Keratinocyte (primary cell): ENCODE results near the gene BABAM2. TPM values are rescaled to one million over a fixed set of nuclear protein-coding genes. Genes with fewer than 3 reads are reported as not detected.

Source experiments
- DNase-seq: peaks from one replicate; pipeline ENCODE4 v3.0.0-alpha.2; 2011; ENCODE audit warnings: low read depth, missing footprints, low spot score
- FAIRE-seq: peaks from 2 replicates; lab custom pipeline; 2011; peaks lifted over from hg19 to GRCh38; lab: Jason Lieb, UNC
- H2AFZ ChIP-seq: 2 replicates; pipeline ENCODE4 v1.6.0; 2012; ENCODE audit warnings: low read length, control low read depth, inconsistent platforms; ENCODE audit not compliant: control insufficient read depth
- H3K27ac ChIP-seq: 2 replicates; pipeline ENCODE4 v1.5.1; 2011; ENCODE audit warnings: low read length; ENCODE audit not compliant: control insufficient read depth, insufficient read depth
- H3K27me3 ChIP-seq: 3 replicates; pipeline ENCODE4 v1.6.0; 2011; ENCODE audit warnings: low read length; ENCODE audit not compliant: control insufficient read depth, insufficient read depth; ENCODE audit errors: extremely low read depth
- H3K36me3 ChIP-seq, 2 experiments: 2 replicates in 1 of 2; 3 replicates in 1 of 2; pipeline ENCODE4 v1.5.1; 2011; ENCODE audit warnings: low read length in 2 of 2, mild to moderate bottlenecking in 1 of 2; ENCODE audit not compliant: control insufficient read depth in 2 of 2, insufficient read depth in 2 of 2; ENCODE audit errors: extremely low read depth in 1 of 2
- H3K4me1 ChIP-seq: 3 replicates; pipeline ENCODE4 v1.5.1; 2011; ENCODE audit warnings: low read length; ENCODE audit not compliant: control insufficient read depth, insufficient read depth; ENCODE audit errors: extremely low read depth
- H3K4me2 ChIP-seq: 3 replicates; pipeline ENCODE4 v1.6.0; 2011; ENCODE audit warnings: low read depth, low read length; ENCODE audit not compliant: control insufficient read depth, insufficient read depth; ENCODE audit errors: extremely low read depth
- H3K4me3 ChIP-seq, 3 experiments: fragments of 200-600 bp in 1 of 3; sonication (generic) in 1 of 3; 2 replicates in 2 of 3; 3 replicates in 1 of 3; pipeline ENCODE4 v1.5.1; 2011 to 2016; ENCODE audit warnings: low read length in 3 of 3, mild to moderate bottlenecking in 3 of 3, control low read depth in 2 of 3, inconsistent platforms in 1 of 3, low read depth in 1 of 3, mixed read lengths in 1 of 3, mixed run types in 1 of 3, moderate library complexity in 1 of 3; ENCODE audit not compliant: control insufficient read depth in 2 of 3, insufficient read depth in 2 of 3; ENCODE audit errors: extremely low read depth in 1 of 3
- H3K79me2 ChIP-seq: 2 replicates; pipeline ENCODE4 v1.6.0; 2012; ENCODE audit warnings: low read length; ENCODE audit not compliant: control insufficient read depth, insufficient read depth
- H3K9ac ChIP-seq: 3 replicates; pipeline ENCODE4 v1.6.0; 2011; ENCODE audit warnings: low read length; ENCODE audit not compliant: control insufficient read depth, insufficient read depth; ENCODE audit errors: extremely low read depth
- H3K9me1 ChIP-seq: 3 replicates; pipeline ENCODE4 v1.6.0; 2011; ENCODE audit warnings: low read length; ENCODE audit not compliant: control insufficient read depth, insufficient read depth; ENCODE audit errors: extremely low read depth
- H3K9me3 ChIP-seq: 2 replicates; pipeline ENCODE4 v1.5.1; 2012; ENCODE audit warnings: low read depth, low read length; ENCODE audit not compliant: control insufficient read depth
- H4K20me1 ChIP-seq: 3 replicates; pipeline ENCODE4 v1.6.0; 2011; ENCODE audit warnings: low read length; ENCODE audit not compliant: control insufficient read depth, insufficient read depth; ENCODE audit errors: extremely low read depth
- CTCF ChIP-seq, 3 experiments: IDR thresholded peaks in 1 of 3; conservative IDR thresholded peaks in 1 of 3; optimal IDR thresholded peaks in 1 of 3; 2 replicates in 2 of 3; 3 replicates in 1 of 3; pipeline versions ENCODE3 to v1.5.1; 2011; ENCODE audit warnings: low read length in 3 of 3, mild to moderate bottlenecking in 3 of 3, moderate library complexity in 2 of 3, control low read depth in 1 of 3, inconsistent platforms in 1 of 3; ENCODE audit not compliant: insufficient read depth in 2 of 3; ENCODE audit errors: extremely low read depth in 1 of 3
- EZH2 ChIP-seq: IDR thresholded peaks from one replicate; pipeline ENCODE4 v1.6.1; 2012; ENCODE audit warnings: inconsistent platforms, mild to moderate bottlenecking, low read length, moderate library complexity
- dilution Hi-C: fragments of 300-500 bp; cut with MboI; formaldehyde crosslinking; loops from one replicate; pipeline ENCODE4 v1.7.0; 2020; ENCODE audit warnings: low sequenced_read_pairs; ENCODE audit not compliant: extremely low pct_ligation_motif_present
- polyA plus RNA-seq, 5 experiments: library from polyadenylated mRNA; depleted of rRNA in 3 of 5; stranded (reverse) in 3 of 5; stranded (forward) in 1 of 5; unstranded in 1 of 5; fragments of >200 nt; gene quantifications; 1 replicate in 1 of 5; 2 replicates in 3 of 5; 3 replicates in 1 of 5; pipeline versions ENCODE4 v1.2.1 to v1.2.3, GENCODE V29; 2011 to 2012; ENCODE audit warnings: missing spikeins in 2 of 5, low read depth in 1 of 5, low replicate concordance in 1 of 5

BABAM2 gene
- polyA plus RNA-seq, 1 donor (not counting 4 experiments of a cell fraction or from before 2014, with no cell fraction given), result 29.8 TPM

DNA sequence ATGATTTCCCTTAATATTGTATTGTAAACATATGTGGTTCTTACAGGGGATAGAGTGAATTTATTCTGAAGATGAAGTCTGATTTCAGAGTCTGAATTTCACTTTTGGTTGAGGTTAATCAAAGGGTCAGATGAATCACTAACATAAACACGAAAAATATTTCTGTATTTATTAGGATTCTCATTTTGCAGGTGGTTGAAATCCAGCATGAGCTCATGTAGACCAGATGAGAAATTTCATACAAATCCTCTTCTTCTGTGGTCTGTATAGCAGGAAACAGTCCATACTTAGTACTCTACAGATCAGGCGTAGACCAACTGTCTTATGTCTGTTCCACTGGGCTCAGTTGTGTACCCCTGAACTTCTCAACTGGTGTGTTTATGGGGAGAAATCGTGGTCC is 157.8 kb downstream of the BABAM2 start:
- Histone ChIP-seq H3K9me3 (no peaks in the 10 kb centered on the region), H3K9me1 (no peaks in the 10 kb centered on the region), H3K27me3 (no peaks in the 10 kb centered on the region), H3K4me2 (no peak overlapping the region), H3K79me2 (no peaks in the 10 kb centered on the region), H3K4me3 (no peak overlapping the region), H3K4me1 (peaks cover 11% of the 10 kb centered on the region), H3K9ac (no peak overlapping the region), H3K36me3 (no peaks in the 10 kb centered on the region), H4K20me1 (no peaks in the 10 kb centered on the region), H2AFZ (no peak overlapping the region), H3K27ac (no peak overlapping the region)
- dilution Hi-C loops, result no loop called here
- no peak for TF ChIP-seq EZH2
- FAIRE-seq (no peak), DNase-seq (no peak)

- FAIRE-seq, result peak; percentile 73
- dilution Hi-C loops, result no loop called here
Observed at GRCh38 chr2:28049416-28049815, 158.9 kb downstream of the BABAM2 start.

More at GRCh38 chr2:28049416-28049815, 158.9 kb downstream of the BABAM2 start:
- Histone ChIP-seq H3K9me3 (no peaks in the 10 kb centered on the region), H2AFZ (no peak overlapping the region), H3K27me3 (no peaks in the 10 kb centered on the region), H3K4me1 (peaks cover 11% of the 10 kb centered on the region), H3K79me2 (no peaks in the 10 kb centered on the region), H3K27ac (no peak overlapping the region), H3K9me1 (no peaks in the 10 kb centered on the region), H3K4me3 (no peak overlapping the region), H3K4me2 (no peak overlapping the region), H3K9ac (no peak overlapping the region), H4K20me1 (no peaks in the 10 kb centered on the region), H3K36me3 (no peaks in the 10 kb centered on the region)
- TF ChIP-seq CTCF (optimal IDR thresholded peaks at IDR 0.05 in 1 of 3, IDR thresholded peaks at IDR 0.05 in 1 of 3, conservative IDR thresholded peaks at IDR 0.05 in 1 of 3; ENCODE audit: extremely low read depth in 1 of 3, insufficient read depth in 2 of 3, low read length in 3 of 3) (no peak), EZH2 (no peak)
- no peak for DNase-seq
